HEK293T (cell line): ENCODE results near the gene FDPS.
"Not testable (repeated sequence)": the region's sequence is repeated elsewhere in the genome, so short reads cannot be mapped to it uniquely, and the experiment has no call there.

ENCODE experiments used
- CTCF ChIA-PET: fragments of 350-600 bp; formaldehyde crosslinking; extraction: SDS; loops from one replicate; lab custom pipeline; 2021; ENCODE audit warnings: antibody characterized with exemption, inconsistent platforms; lab: Yijun Ruan, JAX
- POLR2A ChIA-PET: fragments of 350-600 bp; formaldehyde crosslinking; extraction: SDS; loops from one replicate; lab custom pipeline; 2020; ENCODE audit warnings: antibody characterized with exemption, inconsistent platforms; lab: Yijun Ruan, JAX
- DNase-seq: peaks from one replicate; pipeline ENCODE4 v3.0.0; 2012; ENCODE audit warnings: mixed read lengths; ENCODE audit errors: extremely low spot score
- ARNT ChIP-seq: fragments of 450-650 bp; IDR thresholded peaks from 2 replicates; pipeline ENCODE4 v1.6.1; 2017; ENCODE audit warnings: mild to moderate bottlenecking
- BHLHE40 ChIP-seq: fragments of 450-650 bp; IDR thresholded peaks from 2 replicates; pipeline ENCODE4 v1.6.1; 2016; ENCODE audit warnings: mild to moderate bottlenecking, moderate library complexity, borderline replicate concordance
- CTBP1 ChIP-seq: fragments of 450-650 bp; IDR thresholded peaks from 2 replicates; pipeline ENCODE4 v1.6.1; 2016; ENCODE audit warnings: borderline replicate concordance
- ELF4 ChIP-seq: fragments of 450-650 bp; IDR thresholded peaks from 2 replicates; pipeline ENCODE4 v1.6.1; 2017; ENCODE audit warnings: antibody characterized with exemption
- FOXA1 ChIP-seq: fragments of 450-650 bp; IDR thresholded peaks from 2 replicates; pipeline ENCODE4 v1.6.1; 2016; ENCODE audit warnings: mild to moderate bottlenecking
- FOXK2 ChIP-seq: fragments of 450-650 bp; IDR thresholded peaks from 2 replicates; pipeline ENCODE4 v1.6.1; 2016; ENCODE audit warnings: mild to moderate bottlenecking
- FOXM1 ChIP-seq: fragments of 450-650 bp; IDR thresholded peaks from 2 replicates; pipeline ENCODE4 v1.6.1; 2017; ENCODE audit warnings: mild to moderate bottlenecking, borderline replicate concordance
- HDGF ChIP-seq: fragments of 450-650 bp; IDR thresholded peaks from 2 replicates; pipeline ENCODE4 v1.6.1; 2017; ENCODE audit warnings: antibody characterized with exemption, borderline replicate concordance
- L3MBTL2 ChIP-seq: fragments of 450-650 bp; conservative IDR thresholded peaks from 2 replicates; pipeline ENCODE4 v1.6.1; 2016; ENCODE audit warnings: mild to moderate bottlenecking
- LEF1 ChIP-seq: fragments of 450-650 bp; IDR thresholded peaks from 2 replicates; pipeline ENCODE4 v1.6.1; 2017; ENCODE audit warnings: mild to moderate bottlenecking, borderline replicate concordance
- NFRKB ChIP-seq: fragments of 450-650 bp; IDR thresholded peaks from 2 replicates; pipeline ENCODE4 v1.6.1; 2016; ENCODE audit warnings: mild to moderate bottlenecking, moderate library complexity
- PKNOX1 ChIP-seq: fragments of 450-650 bp; IDR thresholded peaks from 2 replicates; pipeline ENCODE4 v1.6.1; 2016
- SP1 ChIP-seq: fragments of 450-650 bp; IDR thresholded peaks from 2 replicates; pipeline ENCODE4 v1.6.1; 2017
- SUZ12 ChIP-seq: fragments of 450-650 bp; IDR thresholded peaks from 2 replicates; pipeline ENCODE4 v1.6.1; 2016; ENCODE audit warnings: mild to moderate bottlenecking
- TARDBP ChIP-seq: fragments of 450-650 bp; IDR thresholded peaks from 2 replicates; pipeline ENCODE4 v1.6.1; 2016
- ZNF384 ChIP-seq: fragments of 450-650 bp; IDR thresholded peaks from 2 replicates; pipeline ENCODE4 v1.6.1; 2016

The FDPS gene

GRCh38 chr1:155324037-155324716 lies 15.5 kb downstream of the FDPS start:
- TF ChIP-seq L3MBTL2 (peak; percentile 68), FOXA1 (no peak)
- peak; percentile 95 for DNase-seq
- CTCF ChIA-PET, result interaction anchor here (0.6 to 7.5 kb wide), 8 partner anchors 16 to 571 kb away, joined by 3 to 62 read pairs (median 3); partner anchors contain the start of gene FDPS
- POLR2A ChIA-PET, result interaction anchor here (0.7 to 6.0 kb wide), 21 partner anchors 11 to 180 kb away, joined by 3 to 43 read pairs (median 5); partner anchors contain the start of genes CLK2, ENTREP3, FDPS and HCN3

GRCh38 chr1:155324717-155325602 lies 16.3 kb downstream of the FDPS start:
- CTCF ChIA-PET, result interaction anchor here (0.6 to 7.5 kb wide), 6 partner anchors 17 to 570 kb away, joined by 3 to 62 read pairs (median 3); partner anchors contain the start of gene FDPS
- POLR2A ChIA-PET, result interaction anchor here (0.7 to 6.0 kb wide), 11 partner anchors 9 to 152 kb away, joined by 3 to 43 read pairs (median 9); partner anchors contain the start of genes CLK2, ENTREP3, HCN3 and KRTCAP2
- peak; percentile 77 for DNase-seq
- TF ChIP-seq L3MBTL2 (peak; percentile 49; the same call in 1 of the 2 replicates), ELF4 (no peak)

- ChIA-PET POLR2A (interaction anchor here (0.7 to 6.0 kb wide), 8 partner anchors 9 to 153 kb away, joined by 3 to 43 read pairs (median 8); partner anchors contain the start of genes CLK2, ENTREP3 and KRTCAP2), CTCF (interaction anchor here (0.6 to 7.5 kb wide), 3 partner anchors 17 to 74 kb away, joined by 3 to 62 read pairs (median 3); partner anchors contain the start of gene FDPS)
- no peak for TF ChIP-seq ZNF384
- TF ChIP-seq TARDBP, result no peak
- no peak for TF ChIP-seq HDGF
- TF ChIP-seq PKNOX1, result no peak
- no peak for TF ChIP-seq SP1
- no peak for TF ChIP-seq FOXM1
- TF ChIP-seq LEF1, result no peak
- TF ChIP-seq NFRKB, result no peak
- TF ChIP-seq FOXK2, result no peak
- no peak for TF ChIP-seq SUZ12
- TF ChIP-seq BHLHE40, result no peak
- TF ChIP-seq FOXA1, result no peak
- no peak for TF ChIP-seq ELF4
- TF ChIP-seq ARNT, result no peak
- no peak for TF ChIP-seq CTBP1
- no peak for DNase-seq
Observed at GRCh38 chr1:155325603-155325893, 16.9 kb downstream of the FDPS start.

GRCh38 chr1:155326020-155326526 lies 17.4 kb downstream of the FDPS start:
- DNase-seq, result no peak
- ChIA-PET CTCF (interaction anchor here (7.5 kb wide), 1 partner anchor 75 kb away, joined by 62 read pairs; no protein-coding TSS in a partner anchor), POLR2A (interaction anchor here (1.1 to 6.0 kb wide), 2 partner anchors 83 to 237 kb away, joined by 4 to 43 read pairs; partner anchors contain the start of gene ASH1L)
- TF ChIP-seq TARDBP (no peak), BHLHE40 (no peak), CTBP1 (no peak), ELF4 (no peak), SUZ12 (no peak), FOXA1 (no peak), HDGF (no peak)

- DNase-seq, result no peak
- POLR2A ChIA-PET, result interaction anchor here (1.1 to 6.0 kb wide), 2 partner anchors 83 to 236 kb away, joined by 4 to 43 read pairs; partner anchors contain the start of gene ASH1L
- CTCF ChIA-PET, result interaction anchor here (7.5 kb wide), 1 partner anchor 75 kb away, joined by 62 read pairs; no protein-coding TSS in a partner anchor
- no peak for TF ChIP-seq LEF1
- no peak for TF ChIP-seq SP1
- no peak for TF ChIP-seq TARDBP
- no peak for TF ChIP-seq ZNF384
- TF ChIP-seq CTBP1, result no peak
- no peak for TF ChIP-seq FOXK2
Observed at GRCh38 chr1:155326631-155327037, 18.0 kb downstream of the FDPS start.

GRCh38 chr1:155327981-155328380 lies 19.3 kb downstream of the FDPS start:
- DNase-seq, result no peak
- TF ChIP-seq BHLHE40 (no peak), ZNF384 (no peak), SP1 (no peak), NFRKB (no peak), FOXA1 (no peak), ELF4 (no peak), TARDBP (no peak), FOXM1 (no peak), FOXK2 (no peak), PKNOX1 (no peak), ARNT (no peak), L3MBTL2 (no peak)
- POLR2A ChIA-PET, result interaction anchor here (0.6 kb wide), 1 partner anchor 109 kb away, joined by 3 read pairs; no protein-coding TSS in a partner anchor
- CTCF ChIA-PET, result no interaction called here

- DNase-seq, result not testable (repeated sequence)
- CTCF ChIA-PET, result interaction anchor here (0.7 kb wide), 1 partner anchor 56 kb away, joined by 3 read pairs; no protein-coding TSS in a partner anchor
- POLR2A ChIA-PET, result interaction anchor here (0.6 to 0.7 kb wide), 2 partner anchors 23 to 578 kb away, joined by 3 to 4 read pairs; no protein-coding TSS in a partner anchor
Observed at GRCh38 chr1:155328856-155329255, 20.2 kb downstream of the FDPS start.
